NCI-H2107 treated with DMSO at 0.1 percent for 48 hours (cell line): ENCODE data around the gene SPACA7.

Source experiments
- DNase-seq: peaks from one replicate; lab custom pipeline; 2025; ENCODE audit not compliant: unreplicated experiment; lab: John Stamatoyannopoulos, UW

SPACA7 gene

GRCh38 chr13:112462408-112462807, 86.3 kb downstream of the SPACA7 start:
- DNase-seq = no peak

- DNase-seq = no peak
These were observed 88.6 kb downstream of the SPACA7 start for GRCh38 chr13:112464720-112465119.

- no peak for DNase-seq
These were observed 89.3 kb downstream of the SPACA7 start for GRCh38 chr13:112465251-112466131.

GRCh38 chr13:112466132-112467058, 90.2 kb downstream of the SPACA7 start:
- no peak for DNase-seq

GRCh38 chr13:112467236-112467635, 91.1 kb downstream of the SPACA7 start:
- no peak for DNase-seq

- no peak for DNase-seq
These were observed 91.9 kb downstream of the SPACA7 start for GRCh38 chr13:112468069-112468468.

GRCh38 chr13:112469071-112469745, 93.1 kb downstream of the SPACA7 start:
- no peak for DNase-seq

GRCh38 chr13:112473818-112474217, 97.7 kb downstream of the SPACA7 start:
- no peak for DNase-seq

GRCh38 chr13:112474869-112475268, 98.7 kb downstream of the SPACA7 start:
- no peak for DNase-seq

- no peak for DNase-seq
These were observed 99.7 kb downstream of the SPACA7 start for GRCh38 chr13:112475889-112476288.

- DNase-seq = no peak
These were observed 101.0 kb downstream of the SPACA7 start for GRCh38 chr13:112477070-112477619.

- no peak for DNase-seq
These were observed 103.2 kb downstream of the SPACA7 start for GRCh38 chr13:112479389-112479788.

GRCh38 chr13:112481458-112481857, 105.3 kb downstream of the SPACA7 start:
- no peak for DNase-seq

- DNase-seq = no peak
These were observed 107.1 kb downstream of the SPACA7 start for GRCh38 chr13:112483299-112483698.
